ENCODE data around the gene SBF2. TPM values are rescaled to one million over a fixed set of nuclear protein-coding genes. Genes with fewer than 3 reads are reported as not detected.
A peak's percentile ranks its signal among the peaks of the same experiment; 100 is the strongest.

Gene SBF2
- total RNA-seq, 1 experiment from 2014 or later, result 30.2 TPM

DNA sequence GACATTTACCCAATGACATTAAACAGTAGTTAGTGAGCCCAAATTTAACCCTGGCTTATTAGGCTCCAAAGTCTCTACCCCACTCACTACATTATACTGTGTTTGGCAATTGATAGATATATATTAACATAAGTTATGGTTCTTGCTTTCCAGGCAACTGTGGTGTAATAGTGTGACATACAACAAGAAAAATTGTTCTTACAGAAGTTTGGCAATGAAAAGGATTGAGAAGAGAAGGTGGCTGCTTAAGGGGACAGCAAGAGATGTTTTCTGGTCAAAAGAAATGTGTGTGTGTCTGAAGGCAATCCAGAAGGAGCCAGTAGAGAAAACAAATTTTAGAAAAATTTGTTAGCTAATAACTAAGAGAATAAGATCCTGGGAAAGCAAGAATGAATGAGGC lies 497.8 kb downstream of the SBF2 start:
- H3T11ph ChIP-seq (ENCODE audit: low read length), result no peak overlapping the region
- H3K9me3 ChIP-seq (ENCODE audit: control insufficient read depth, low read depth, low read length), result no peaks in the 10 kb centered on the region
- H3K36me3 Mint-ChIP-seq (ENCODE audit: insufficient read depth in 1 of 3, low read depth in 3 of 3), result peaks cover 0 to 13% (median 10%) of the 10 kb centered on the region in 3 experiments; a peak in 5 of 7 replicates
- no peaks in the 10 kb centered on the region for H3K79me1 ChIP-seq (ENCODE audit: insufficient read depth, low read depth, low read length, poor library complexity, severe bottlenecking)
- H2AFZ ChIP-seq (ENCODE audit: low read length), result no peak overlapping the region
- H3K9me3 Mint-ChIP-seq, result no peaks in the 10 kb centered on the region
- no peak overlapping the region for H2BK12ac ChIP-seq (ENCODE audit: insufficient read length, low read depth, low read length)
- H3K23ac ChIP-seq (ENCODE audit: insufficient read length, low read depth, low read length), result no peak overlapping the region
- H3K18ac ChIP-seq (ENCODE audit: insufficient read length, low read depth, low read length), result no peak overlapping the region
- no peaks in the 10 kb centered on the region for H3K23me2 ChIP-seq (ENCODE audit: insufficient read length, low read depth, low read length, poor library complexity, severe bottlenecking)
- peak overlapping the region in 1 of 3 experiments; percentile 13; a peak in 2 of 7 replicates for H3K27ac Mint-ChIP-seq
- H2BK15ac ChIP-seq (ENCODE audit: low read depth, low read length), result no peak overlapping the region
- TF ChIP-seq, protein P1, sequence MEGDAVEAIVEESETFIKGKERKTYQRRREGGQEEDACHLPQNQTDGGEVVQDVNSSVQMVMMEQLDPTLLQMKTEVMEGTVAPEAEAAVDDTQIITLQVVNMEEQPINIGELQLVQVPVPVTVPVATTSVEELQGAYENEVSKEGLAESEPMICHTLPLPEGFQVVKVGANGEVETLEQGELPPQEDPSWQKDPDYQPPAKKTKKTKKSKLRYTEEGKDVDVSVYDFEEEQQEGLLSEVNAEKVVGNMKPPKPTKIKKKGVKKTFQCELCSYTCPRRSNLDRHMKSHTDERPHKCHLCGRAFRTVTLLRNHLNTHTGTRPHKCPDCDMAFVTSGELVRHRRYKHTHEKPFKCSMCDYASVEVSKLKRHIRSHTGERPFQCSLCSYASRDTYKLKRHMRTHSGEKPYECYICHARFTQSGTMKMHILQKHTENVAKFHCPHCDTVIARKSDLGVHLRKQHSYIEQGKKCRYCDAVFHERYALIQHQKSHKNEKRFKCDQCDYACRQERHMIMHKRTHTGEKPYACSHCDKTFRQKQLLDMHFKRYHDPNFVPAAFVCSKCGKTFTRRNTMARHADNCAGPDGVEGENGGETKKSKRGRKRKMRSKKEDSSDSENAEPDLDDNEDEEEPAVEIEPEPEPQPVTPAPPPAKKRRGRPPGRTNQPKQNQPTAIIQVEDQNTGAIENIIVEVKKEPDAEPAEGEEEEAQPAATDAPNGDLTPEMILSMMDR (conservative IDR thresholded peaks at IDR 0.05), result no peak
- peaks cover 0 to 3% of the 10 kb centered on the region in 2 experiments; a peak in 1 of 4 replicates for H3K4me1 Mint-ChIP-seq
- no peak overlapping the region for H3K4ac ChIP-seq (ENCODE audit: low read depth, low read length)
- H4K20me1 ChIP-seq (ENCODE audit: control insufficient read depth, insufficient read depth, insufficient read length), result no peaks in the 10 kb centered on the region
- H3K79me2 ChIP-seq (ENCODE audit: insufficient read depth, low read length), result no peaks in the 10 kb centered on the region
- no peak overlapping the region for H3K14ac ChIP-seq (ENCODE audit: insufficient read depth, low read length)
- H2BK20ac ChIP-seq (ENCODE audit: low read depth, low read length, poor library complexity, severe bottlenecking), result no peak overlapping the region
- H3K27me3 ChIP-seq (ENCODE audit: insufficient read depth, low read length), result no peaks in the 10 kb centered on the region
- H3K4me1 ChIP-seq (ENCODE audit: insufficient read depth, low read length), result no peaks in the 10 kb centered on the region
- no peak overlapping the region for H4K91ac ChIP-seq (ENCODE audit: insufficient read length, low read depth, low read length)
- H2BK5ac ChIP-seq (ENCODE audit: insufficient read length, low read length), result no peak overlapping the region
- H3K4me3 Mint-ChIP-seq, result no peak overlapping the region
- H3K4me2 ChIP-seq (ENCODE audit: insufficient read depth, insufficient read length, low read length), result no peak overlapping the region
- H2BK120ac ChIP-seq (ENCODE audit: low read depth, low read length, poor library complexity, severe bottlenecking), result no peak overlapping the region
- no peak overlapping the region for H3K27ac ChIP-seq (ENCODE audit: insufficient read length, low read depth, low read length)
- no peak overlapping the region for H3K9ac ChIP-seq (ENCODE audit: extremely low read depth, insufficient read length, low read length)
- H4K5ac ChIP-seq (ENCODE audit: insufficient read length, low read depth, low read length), result no peak overlapping the region
- H4K8ac ChIP-seq (replicated peaks; ENCODE audit: insufficient read length, low read depth, low read length), result no peak overlapping the region
- H2AK5ac ChIP-seq (ENCODE audit: insufficient read length, low read length), result no peak overlapping the region
- no peak for DNase-seq
- H3K56ac ChIP-seq (ENCODE audit: insufficient read length, low read depth, low read length), result no peak overlapping the region
- H3K27me3 Mint-ChIP-seq (ENCODE audit: low read depth), result no peaks in the 10 kb centered on the region

Data from H9 (cell line).